GM12873 (cell line): ENCODE measurements around the gene CILP2.
A peak's percentile ranks its signal among the peaks of the same experiment; 100 is the strongest.

Source experiments
- CTCF ChIP-seq: IDR thresholded peaks from 2 replicates; pipeline ENCODE4 v1.5.1; 2012; ENCODE audit warnings: low read depth, mild to moderate bottlenecking, moderate library complexity, low read length, control low read depth; ENCODE audit not compliant: insufficient read depth; ENCODE audit errors: missing control alignments

The CILP2 gene

GRCh38 chr19:19528721-19529490 is 9.2 kb upstream of the CILP2 start, which contains the start of gene YJEFN3:
TSS of gene YJEFN3 (plus strand) at chr19:19528911. CDS start at chr19:19528933, 22 bp downstream.
- TF ChIP-seq CTCF, result no peak

GRCh38 chr19:19529783-19530422 is 8.2 kb upstream of the CILP2 start:
- no peak for TF ChIP-seq CTCF

- no peak for TF ChIP-seq CTCF
These were observed 7.7 kb upstream of the CILP2 start for GRCh38 chr19:19530423-19530804.

- no peak for TF ChIP-seq CTCF
These were observed 7.2 kb upstream of the CILP2 start for GRCh38 chr19:19530889-19531288.

- peak; percentile 97 for TF ChIP-seq CTCF
These were observed 5.9 kb upstream of the CILP2 start for GRCh38 chr19:19531951-19532805.

GRCh38 chr19:19532806-19533701 is 5.0 kb upstream of the CILP2 start:
- no peak for TF ChIP-seq CTCF
